AG04450 (cell line): ENCODE data around the gene ADARB2. TPM values are rescaled to one million over a fixed set of nuclear protein-coding genes. Genes with fewer than 3 reads are reported as not detected.

Source experiments
- CTCF ChIA-PET: fragments of 300-600, 350-600 bp; formaldehyde crosslinking; extraction: SDS; loops from one replicate; lab custom pipeline; 2022; ENCODE audit warnings: antibody characterized with exemption, inconsistent platforms; lab: Charles Lee
- POLR2A ChIA-PET: fragments of 350-600 bp; formaldehyde crosslinking; extraction: SDS; loops from one replicate; lab custom pipeline; 2021; ENCODE audit warnings: antibody characterized with exemption, inconsistent platforms; lab: Yijun Ruan, JAX
- DNase-seq: peaks from one replicate; pipeline ENCODE4 v3.0.0-alpha.2; 2011; ENCODE audit warnings: low read depth, low spot score
- H3K27ac ChIP-seq: one replicate; pipeline ENCODE4 v1.5.1; 2012; ENCODE audit warnings: low read depth, low read length, control low read depth
- H3K27me3 ChIP-seq: one replicate; pipeline ENCODE4 v1.6.0; 2012; ENCODE audit warnings: low read length; ENCODE audit not compliant: control insufficient read depth, insufficient read depth
- H3K4me3 ChIP-seq: 2 replicates; pipeline ENCODE4 v1.5.1; 2011; ENCODE audit warnings: mild to moderate bottlenecking, low read depth, low read length, control low read depth
- H3K9me3 ChIP-seq: 2 replicates; pipeline ENCODE4 v1.5.1; 2012; ENCODE audit warnings: low read length; ENCODE audit not compliant: control insufficient read depth, insufficient read depth
- CTCF ChIP-seq: IDR thresholded peaks from 2 replicates; pipeline ENCODE4 v1.5.1; 2011; ENCODE audit warnings: low read depth, low read length, control low read depth, inconsistent platforms
- polyA plus RNA-seq: library from polyadenylated mRNA; depleted of rRNA; stranded (reverse); fragments of >200 nt; gene quantifications from 2 replicates; pipeline ENCODE4 v1.2.3, GENCODE V29; 2011

ADARB2 gene
- polyA plus RNA-seq, 1 experiment = not detected

- DNase-seq = no peak
- CTCF ChIA-PET = no interaction called here
These were observed 494.4 kb downstream of the ADARB2 start for GRCh38 chr10:1242975-1243374.

GRCh38 chr10:1241973-1242935, 495.1 kb downstream of the ADARB2 start:
- Histone ChIP-seq H3K27ac (no peak overlapping the region), H3K9me3 (peaks cover 50% of the 10 kb centered on the region), H3K27me3 (no peaks in the 10 kb centered on the region), H3K4me3 (no peak overlapping the region)
- no peak for DNase-seq
- ChIA-PET CTCF (no interaction called here), POLR2A (no interaction called here)
- no peak for TF ChIP-seq CTCF

More at GRCh38 chr10:1242975-1243374, 494.4 kb downstream of the ADARB2 start:
- Histone ChIP-seq H3K27me3 (no peaks in the 10 kb centered on the region), H3K27ac (no peak overlapping the region), H3K4me3 (no peak overlapping the region), H3K9me3 (peaks cover 56% of the 10 kb centered on the region)
- POLR2A ChIA-PET = no interaction called here
- TF ChIP-seq CTCF = no peak

GRCh38 chr10:1241322-1241890, 495.9 kb downstream of the ADARB2 start:
- Histone ChIP-seq H3K4me3 (no peak overlapping the region), H3K27me3 (no peaks in the 10 kb centered on the region), H3K9me3 (peaks cover 50% of the 10 kb centered on the region), H3K27ac (no peak overlapping the region)
- DNase-seq = no peak
- no peak for TF ChIP-seq CTCF
- CTCF ChIA-PET = no interaction called here
- POLR2A ChIA-PET = no interaction called here

- no peak overlapping the region for H3K4me3 ChIP-seq
- CTCF ChIA-PET = no interaction called here
- POLR2A ChIA-PET = no interaction called here
- H3K9me3 ChIP-seq = peaks cover 50% of the 10 kb centered on the region
- no peak for DNase-seq
- TF ChIP-seq CTCF = no peak
- no peak overlapping the region for H3K27ac ChIP-seq
- no peaks in the 10 kb centered on the region for H3K27me3 ChIP-seq
These were observed 497.0 kb downstream of the ADARB2 start for GRCh38 chr10:1240341-1240775.

- no peak for TF ChIP-seq CTCF
- Histone ChIP-seq H3K27ac (no peak overlapping the region), H3K4me3 (no peak overlapping the region), H3K9me3 (peaks cover 51% of the 10 kb centered on the region), H3K27me3 (no peaks in the 10 kb centered on the region)
- no peak for DNase-seq
- ChIA-PET POLR2A (no interaction called here), CTCF (no interaction called here)
These were observed 504.3 kb downstream of the ADARB2 start for GRCh38 chr10:1233031-1233430.
